NCI-H345 treated with DMSO at 0.1 percent for 48 hours (cell line): ENCODE data around the gene FBXW10.
"Not testable (repeated sequence)": the region's sequence is repeated elsewhere in the genome, so short reads cannot be mapped to it uniquely, and the experiment has no call there.

ENCODE experiments used
- DNase-seq: peaks from one replicate; lab custom pipeline; 2025; ENCODE audit not compliant: unreplicated experiment; lab: John Stamatoyannopoulos, UW

FBXW10 gene, protein sequence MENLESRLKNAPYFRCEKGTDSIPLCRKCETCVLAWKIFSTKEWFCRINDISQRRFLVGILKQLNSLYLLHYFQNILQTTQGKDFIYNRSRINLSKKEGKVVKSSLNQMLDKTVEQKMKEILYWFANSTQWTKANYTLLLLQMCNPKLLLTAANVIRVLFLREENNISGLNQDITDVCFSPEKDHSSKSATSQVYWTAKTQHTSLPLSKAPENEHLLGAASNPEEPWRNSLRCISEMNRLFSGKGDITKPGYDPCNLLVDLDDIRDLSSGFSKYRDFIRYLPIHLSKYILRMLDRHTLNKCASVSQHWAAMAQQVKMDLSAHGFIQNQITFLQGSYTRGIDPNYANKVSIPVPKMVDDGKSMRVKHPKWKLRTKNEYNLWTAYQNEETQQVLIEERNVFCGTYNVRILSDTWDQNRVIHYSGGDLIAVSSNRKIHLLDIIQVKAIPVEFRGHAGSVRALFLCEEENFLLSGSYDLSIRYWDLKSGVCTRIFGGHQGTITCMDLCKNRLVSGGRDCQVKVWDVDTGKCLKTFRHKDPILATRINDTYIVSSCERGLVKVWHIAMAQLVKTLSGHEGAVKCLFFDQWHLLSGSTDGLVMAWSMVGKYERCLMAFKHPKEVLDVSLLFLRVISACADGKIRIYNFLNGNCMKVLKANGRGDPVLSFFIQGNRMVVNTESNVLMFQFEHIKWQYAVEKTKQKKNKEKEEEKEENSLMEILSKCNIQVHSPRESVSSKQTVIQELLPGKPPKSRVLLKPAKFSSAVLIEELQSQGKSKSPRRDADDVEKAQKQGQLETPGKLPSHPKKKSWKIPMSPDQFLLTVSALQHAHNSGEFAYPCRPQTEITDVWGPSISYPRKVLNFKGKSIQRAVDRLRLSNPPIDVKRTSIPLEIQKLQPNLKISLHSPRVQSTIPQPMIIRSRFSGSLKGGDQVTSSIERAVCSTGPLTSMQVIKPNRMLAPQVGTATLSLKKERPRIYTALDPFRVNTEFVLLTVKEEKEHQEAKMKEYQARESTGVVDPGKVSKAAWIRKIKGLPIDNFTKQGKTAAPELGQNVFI

DNA sequence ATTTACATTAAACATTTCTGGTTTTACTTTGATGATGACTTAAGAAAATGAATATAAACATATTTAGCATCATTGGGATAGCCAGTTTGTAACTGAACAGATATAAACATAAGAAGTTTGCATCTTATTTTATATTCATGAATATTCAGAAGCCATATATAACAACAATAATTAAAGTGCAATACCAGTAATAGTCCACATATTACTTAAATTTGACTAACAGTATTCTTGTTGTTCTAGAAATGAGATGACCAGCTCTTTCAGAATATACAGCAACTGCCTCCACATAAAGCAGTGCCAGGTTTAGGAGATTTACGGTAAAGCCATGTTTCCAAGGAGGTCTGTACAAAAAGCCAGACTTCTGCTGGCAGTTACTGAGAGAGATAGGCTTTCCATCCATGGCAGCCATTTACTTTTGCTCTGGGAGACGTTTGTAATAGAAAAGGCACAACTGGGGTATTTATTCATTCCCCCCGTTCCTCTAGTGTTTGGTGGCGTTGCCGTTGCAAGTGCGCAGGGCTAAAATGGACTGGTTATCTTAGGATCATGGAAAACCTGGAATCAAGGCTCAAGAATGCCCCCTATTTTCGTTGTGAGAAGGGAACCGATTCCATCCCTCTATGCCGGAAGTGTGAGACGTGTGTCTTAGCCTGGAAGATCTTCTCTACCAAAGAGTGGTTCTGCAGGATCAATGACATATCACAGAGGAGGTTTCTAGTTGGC lies at the start of gene FBXW10:
Gene FBXW10 (plus strand): TSS at position 356 of the 723 bp plus-strand sequence. CDS start 191 bp downstream, at position 547.
- not testable (repeated sequence) for DNase-seq

DNA sequence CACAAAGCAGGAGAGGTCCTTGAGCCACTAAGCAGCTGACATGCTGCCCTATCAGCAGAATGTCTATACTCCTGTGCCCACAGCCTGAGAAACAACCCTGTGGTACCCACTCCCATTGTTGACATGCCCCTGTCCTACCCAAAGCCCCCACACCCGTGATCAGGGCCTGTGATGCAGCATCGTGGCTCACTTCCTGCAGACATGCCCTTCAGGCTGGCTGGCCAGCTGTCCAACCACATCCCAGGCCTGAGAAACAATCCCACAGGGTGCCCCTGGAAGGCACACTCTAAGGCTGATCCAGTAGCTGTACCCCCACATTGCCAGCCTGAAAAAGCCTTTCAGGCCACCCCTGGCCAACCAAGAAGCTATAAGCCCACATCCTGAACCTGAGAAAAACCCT lies 48.7 kb upstream of the FBXW10 start:
- not testable (repeated sequence) for DNase-seq

DNA sequence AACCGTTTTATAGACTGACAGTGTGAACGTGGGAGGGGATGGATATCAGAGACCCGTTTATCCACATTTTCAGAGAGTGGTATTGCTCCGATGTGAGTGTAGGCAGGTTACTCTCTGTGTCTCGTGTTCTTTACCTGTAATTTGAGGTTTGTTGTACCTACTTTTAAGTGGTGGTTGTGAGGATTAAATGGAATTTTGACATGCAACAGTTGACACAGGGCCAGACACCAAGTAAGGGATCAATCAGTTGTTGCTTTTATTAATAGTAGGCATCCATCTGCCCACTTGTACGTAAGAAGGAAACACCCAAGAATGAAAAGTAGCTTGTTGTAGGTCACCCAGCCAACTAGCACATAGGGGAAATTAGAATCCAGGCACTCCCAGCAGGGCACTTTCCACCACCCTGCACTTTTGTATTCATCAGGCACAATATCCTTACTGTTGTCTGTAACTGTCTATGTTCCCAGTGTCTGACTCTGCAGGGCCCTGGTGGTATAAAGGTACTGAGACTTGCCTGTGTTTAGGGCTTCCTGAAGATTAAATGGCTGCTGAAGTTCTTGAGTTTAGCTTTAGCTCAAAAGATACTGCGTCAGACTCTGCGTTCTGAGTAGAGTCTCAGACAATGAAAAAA lies 45.3 kb upstream of the FBXW10 start:
- DNase-seq, result not testable (repeated sequence)

DNA sequence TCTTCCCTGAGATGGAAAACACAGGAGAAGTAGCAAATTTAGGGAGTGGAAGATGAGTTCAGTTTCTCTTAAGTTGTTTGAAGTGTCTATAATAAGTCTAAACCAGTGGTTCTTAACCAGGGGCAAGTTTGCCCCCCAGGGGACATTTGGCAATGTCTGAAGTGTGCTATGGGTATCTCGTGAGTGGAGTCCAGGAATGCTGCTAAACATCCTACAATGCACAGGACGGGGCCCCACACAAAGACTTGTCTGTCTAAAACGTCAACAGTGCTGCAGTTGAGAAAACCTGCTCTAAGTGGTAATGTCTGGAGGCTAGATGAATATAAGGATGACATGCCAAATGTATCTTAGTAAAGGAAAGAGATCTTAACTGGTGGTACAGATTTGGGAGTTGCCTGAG lies 37.9 kb upstream of the FBXW10 start:
- DNase-seq, result not testable (repeated sequence)

DNA sequence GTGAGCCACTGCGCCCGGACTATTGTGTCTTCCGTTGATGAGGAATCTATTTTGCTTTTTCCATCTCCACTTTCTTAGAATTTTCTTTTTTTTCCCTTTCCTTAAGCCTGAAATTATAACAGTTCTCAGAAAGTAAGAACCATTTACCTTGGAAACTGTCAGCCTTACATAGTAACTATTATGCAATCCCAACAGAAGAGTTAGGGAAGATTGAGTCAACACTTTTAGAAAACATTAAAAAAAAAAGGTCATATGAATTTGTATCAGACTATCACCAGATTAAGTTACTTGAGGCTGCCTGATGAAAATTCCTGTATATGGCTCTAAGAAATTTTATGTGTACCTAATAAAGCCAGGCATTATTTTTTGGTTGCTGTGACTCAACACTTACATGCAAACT lies 35.6 kb upstream of the FBXW10 start:
- not testable (repeated sequence) for DNase-seq

DNA sequence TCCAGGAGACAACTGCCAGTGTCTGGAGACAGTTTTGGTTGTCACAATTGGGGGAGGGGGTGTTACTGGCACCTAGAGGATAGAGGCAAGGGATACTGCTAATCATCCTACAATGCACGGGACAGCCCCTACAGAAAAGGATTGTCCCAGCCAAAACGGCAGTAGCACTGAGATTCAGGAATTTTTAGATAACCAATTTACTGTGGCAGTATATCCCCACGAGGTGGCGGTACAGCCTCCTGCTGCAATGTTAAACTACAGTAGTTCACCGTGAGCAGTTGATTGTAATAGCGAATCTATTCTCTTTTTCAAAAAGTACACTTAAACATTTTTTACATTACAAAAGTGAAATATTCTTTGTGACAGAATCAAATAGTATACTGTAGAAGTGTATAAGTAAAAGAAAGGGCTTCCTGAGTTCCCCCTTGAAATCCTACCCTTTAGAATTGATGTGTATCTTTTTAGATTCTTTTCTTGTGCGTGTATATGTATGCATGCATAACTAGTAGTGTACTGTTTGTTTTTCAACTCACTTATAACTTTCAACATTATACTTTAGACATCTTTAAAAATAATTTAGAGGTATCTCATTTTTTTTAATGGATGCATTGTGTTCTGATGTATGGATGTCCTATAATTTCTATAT lies 31.4 kb upstream of the FBXW10 start:
- DNase-seq, result not testable (repeated sequence)

DNA sequence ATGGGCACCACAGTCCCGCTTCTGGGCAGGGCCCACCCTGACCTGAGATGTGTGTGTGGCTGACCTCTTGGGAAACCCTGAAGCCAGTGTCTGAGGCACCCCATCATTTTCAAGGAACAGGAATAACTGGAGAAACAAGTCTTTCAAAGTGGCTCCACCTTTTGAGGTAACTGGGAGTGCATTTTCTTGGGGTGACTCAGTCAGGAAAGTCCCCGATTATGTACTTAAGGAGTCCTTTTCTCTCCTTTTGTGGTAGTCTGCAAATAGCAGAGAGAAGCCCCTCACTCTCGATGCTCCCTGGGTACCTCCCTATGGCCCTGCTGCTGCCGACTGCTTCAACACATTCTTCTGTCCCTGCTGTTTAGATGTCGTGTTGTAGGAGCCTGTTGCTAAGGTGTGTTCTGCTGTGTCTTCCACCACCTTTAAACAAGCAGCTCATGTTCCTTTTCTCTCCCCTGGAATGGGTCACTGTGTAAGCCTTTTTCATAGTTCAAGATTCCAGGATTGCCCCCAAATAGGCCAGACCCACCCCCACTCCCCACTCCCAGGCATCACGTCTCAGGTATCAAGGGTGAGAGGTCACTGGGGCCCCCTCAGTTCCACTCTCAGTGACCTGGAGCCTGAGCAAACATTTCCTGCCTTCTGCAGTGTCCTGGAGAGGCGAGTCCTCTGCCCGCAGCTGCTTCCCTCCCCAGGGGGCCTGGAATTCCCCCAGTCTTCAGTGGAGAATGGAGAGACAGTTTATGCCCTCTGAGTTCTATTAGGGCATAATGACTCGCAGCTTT lies 25.0 kb upstream of the FBXW10 start:
- not testable (repeated sequence) for DNase-seq

DNA sequence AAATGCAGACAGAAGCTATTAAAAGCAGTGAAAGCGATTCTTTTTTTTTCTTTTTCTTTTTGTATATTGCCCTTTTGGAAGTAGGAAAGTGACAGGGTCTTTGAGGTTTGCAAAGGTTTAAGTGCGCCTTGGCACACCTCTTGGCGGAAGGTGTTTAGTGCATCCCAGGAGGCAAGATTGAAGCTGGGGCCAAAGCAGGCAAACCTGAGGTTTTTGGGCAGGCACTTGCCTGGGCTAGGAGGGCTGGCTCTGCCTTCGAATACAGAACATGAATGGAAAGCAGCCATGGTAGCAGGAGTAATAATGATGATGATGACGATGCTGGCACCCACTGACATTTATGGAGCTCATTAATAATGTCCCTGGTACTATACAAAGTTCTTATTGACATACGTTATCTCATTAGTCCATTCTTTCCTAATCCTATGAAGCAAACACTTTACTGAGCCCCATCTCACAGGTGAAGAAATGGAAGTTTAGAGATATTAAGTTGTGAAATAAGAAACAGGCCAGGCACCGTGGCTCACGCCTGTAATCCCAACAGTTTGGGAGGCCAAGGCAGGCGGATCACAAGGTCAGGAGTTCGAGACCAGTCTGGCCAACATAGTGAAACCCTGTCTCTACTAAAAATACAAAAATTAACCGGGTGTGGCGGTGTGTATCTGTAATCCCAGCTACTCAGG lies 24.3 kb upstream of the FBXW10 start:
- not testable (repeated sequence) for DNase-seq

DNA sequence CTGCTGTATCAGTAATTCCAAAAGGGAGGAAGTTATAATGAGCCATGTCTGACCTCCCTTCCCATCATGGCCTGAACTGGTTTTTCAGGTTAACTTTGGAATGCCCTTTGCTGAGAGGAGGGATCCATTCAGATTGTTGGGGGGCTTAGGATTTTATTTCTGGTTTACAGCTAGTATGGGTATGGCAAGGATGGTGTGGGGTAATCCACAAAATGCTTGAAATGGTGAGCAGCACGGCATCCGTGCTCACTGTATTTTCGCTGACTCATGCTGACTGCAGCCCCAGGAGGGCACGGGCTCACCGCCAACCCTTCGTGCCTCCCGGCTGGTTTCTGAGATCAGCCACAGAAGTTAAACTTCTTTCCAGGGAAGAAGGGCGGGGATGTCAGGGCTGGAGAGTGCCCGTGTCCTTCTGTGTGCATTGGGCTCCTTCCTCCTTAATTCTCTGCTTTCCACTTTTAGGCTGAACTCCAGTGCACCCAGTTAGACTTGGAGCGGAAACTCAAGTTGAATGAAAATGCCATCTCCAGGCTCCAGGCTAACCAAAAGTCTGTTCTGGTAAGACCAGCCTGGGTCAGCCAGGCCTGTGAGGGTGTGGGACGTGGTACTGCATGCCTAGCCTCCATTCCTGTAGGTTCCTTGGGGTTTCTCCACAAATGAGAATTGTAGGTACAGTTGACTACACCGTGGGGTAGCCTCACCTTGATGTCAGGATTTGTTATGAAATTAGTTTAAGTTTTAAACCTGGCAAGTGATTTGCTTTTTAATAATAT lies 21.9 kb upstream of the FBXW10 start:
- DNase-seq, result not testable (repeated sequence)

DNA sequence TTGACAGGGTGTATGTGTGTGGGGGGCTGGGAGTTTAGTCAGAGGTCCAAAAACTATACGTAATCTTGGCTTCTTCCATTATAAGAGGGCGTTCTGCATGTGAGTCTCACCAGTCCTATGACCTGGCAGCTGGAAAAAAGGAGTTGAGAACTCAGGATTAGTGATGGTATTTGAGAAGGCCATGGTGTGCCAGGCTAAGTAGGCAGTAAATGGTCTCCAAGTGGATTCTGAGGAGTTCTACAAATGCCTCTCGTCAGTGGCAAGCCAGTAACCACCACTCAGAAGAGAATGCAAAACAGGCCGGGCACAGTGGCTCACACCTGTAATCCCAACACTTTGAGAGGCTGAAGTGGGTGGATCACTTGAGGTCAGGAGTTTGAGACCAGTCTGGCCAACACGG lies 21.2 kb upstream of the FBXW10 start:
- DNase-seq, result not testable (repeated sequence)

DNA sequence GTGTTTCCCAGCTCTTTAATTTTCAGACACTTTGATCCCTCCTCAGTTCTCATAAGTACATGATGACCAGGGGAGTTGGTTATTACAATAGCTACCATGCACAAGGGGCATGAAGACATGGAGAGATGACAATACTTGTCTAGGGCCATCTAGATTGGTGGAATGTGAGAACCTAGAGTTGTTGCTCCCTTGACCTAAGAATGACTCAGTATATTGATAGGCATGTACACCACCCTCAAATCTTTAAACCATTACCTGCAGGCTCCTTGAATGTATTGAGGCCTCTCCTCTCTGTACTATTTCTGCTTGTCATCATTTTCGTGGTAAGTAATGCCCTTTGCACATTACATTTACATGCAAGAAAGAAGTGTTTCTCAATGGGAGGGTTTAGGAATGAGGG lies 20.3 kb upstream of the FBXW10 start:
- not testable (repeated sequence) for DNase-seq

DNA sequence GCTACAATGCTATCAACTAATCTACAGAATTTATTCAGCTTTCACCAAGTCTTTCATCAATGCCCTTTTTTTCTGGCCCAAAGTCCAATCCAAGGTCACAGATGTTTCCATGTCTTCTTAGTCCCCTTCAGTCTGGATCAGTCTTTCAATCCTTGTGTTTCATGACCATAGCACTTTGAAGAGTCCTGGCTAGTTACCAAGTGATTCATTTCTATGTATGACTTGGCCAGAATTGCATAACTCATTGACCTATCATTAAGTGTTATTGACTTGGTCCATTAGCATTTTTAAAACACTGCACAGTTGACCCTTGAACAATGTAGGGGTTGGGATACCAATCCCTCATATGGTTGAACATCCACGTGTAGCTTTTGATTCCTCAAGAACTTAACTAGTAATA lies 11.4 kb upstream of the FBXW10 start:
- not testable (repeated sequence) for DNase-seq

DNA sequence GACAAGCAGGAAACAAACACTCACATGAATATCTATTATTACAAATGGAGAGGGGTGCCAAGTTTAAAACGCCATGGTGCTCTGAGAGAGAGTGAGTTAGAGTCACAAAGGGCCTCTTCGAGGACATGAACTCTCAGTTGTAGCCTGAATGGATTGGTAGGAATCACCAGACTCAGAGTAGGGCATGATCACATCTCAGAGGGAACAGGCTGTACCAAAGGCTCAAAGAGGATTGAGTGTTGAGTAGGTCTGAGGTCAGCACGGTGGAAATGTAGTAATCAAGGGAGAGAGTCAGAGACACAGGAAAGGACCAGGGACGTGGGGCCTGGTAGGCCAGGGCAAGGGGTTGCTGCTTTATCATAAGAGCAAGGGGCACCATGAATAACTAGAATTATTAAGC lies 10.5 kb upstream of the FBXW10 start:
- DNase-seq, result not testable (repeated sequence)

DNA sequence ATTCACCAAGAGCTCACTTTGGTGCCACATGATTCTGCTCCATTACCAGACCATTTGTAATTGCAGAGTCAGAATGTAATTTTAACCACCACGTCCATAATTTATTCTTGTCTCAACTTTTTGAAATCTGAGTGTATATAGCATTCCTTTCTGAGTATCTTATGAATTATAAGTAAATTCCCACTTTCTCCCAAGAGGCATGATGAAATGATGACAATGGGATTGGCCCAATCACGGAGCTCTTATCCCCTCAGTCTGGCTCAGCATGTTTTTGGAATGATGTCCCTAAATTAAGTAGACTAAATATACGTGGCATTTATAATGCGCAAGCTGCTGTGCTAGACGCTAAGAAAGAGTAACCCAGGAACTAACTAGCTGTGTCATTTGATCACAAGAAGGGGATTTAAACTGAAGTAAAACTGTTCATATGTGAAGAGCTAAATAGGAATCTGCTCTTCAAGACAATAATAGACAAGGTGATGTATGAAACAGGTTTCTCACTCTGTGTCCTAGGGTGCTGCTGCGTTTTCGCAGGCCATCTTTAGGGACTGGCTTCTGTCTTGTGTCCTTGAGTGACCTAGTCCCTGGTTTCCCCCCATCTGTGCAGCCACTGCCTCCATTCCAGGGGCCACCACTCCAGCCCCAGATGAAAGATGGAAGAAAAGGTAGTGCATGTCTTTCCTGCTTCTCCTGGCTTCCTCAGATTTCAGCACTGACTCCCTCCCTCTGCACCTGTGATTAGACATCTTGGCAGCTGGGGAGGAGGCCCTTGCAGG lies 4.0 kb upstream of the FBXW10 start:
- not testable (repeated sequence) for DNase-seq

DNA sequence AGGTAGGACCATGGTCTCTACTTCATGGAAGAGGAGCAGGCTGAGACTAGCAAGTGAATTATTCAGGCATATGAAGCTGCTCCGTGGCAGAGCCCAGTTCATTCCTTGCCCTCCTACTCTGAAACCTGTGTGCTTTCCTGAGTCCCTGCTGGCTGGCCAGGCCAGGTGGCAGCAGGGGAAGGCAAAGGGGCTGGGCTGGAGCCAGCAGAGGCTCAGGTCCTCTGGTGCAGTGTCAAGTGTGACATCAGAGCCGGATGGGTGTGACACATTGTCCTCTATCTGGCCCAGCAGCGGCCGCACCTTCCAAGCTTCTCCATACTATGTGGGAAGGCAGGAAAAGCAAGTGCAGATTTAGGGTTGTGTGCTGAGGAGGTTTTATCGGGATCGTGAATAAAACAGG lies 2.6 kb upstream of the FBXW10 start:
- DNase-seq, result not testable (repeated sequence)

DNA sequence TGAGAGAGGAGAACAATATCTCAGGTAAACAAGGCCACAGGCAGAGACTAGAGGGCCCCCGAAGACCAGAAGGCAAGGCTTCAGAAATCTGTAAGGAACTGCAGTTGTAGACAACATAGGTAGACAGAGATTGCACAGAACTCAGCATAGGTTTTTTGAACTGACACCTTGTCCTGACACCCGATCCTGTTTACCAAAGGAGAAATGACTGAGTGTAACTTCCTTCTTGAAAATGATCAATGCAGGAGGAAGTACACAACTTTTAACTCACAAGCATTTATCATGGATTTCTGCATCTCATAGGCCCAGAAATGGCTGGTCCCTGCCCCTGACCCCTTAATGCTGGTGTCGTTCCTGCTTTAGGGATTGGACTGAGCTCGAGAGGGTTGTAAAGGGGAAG lies 872 bp downstream of the FBXW10 start:
- DNase-seq, result not testable (repeated sequence)

DNA sequence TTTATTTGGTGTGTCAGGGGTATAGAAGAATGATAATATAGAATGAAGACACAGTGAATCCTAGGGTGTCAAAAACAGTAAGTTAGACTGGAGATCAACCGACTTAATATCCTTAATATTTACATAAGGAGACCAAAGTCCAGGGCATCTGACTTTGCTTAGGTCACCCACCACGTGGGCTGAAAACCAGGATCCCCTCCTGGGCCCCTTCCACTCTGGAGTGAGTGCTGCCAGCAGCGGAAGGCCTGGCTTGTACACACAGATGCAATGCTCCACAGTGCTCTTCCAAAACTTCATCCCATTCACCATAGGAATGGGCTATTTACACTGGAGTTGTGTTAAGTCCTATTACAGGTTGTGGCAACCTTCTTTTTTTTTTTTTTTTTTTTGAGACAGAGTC lies 2.7 kb downstream of the FBXW10 start:
- DNase-seq, result not testable (repeated sequence)
